ENCODE results near the gene IL11. TPM values are rescaled to one million over a fixed set of nuclear protein-coding genes. Genes with fewer than 3 reads are reported as not detected.

Gene IL11
- total and polyA plus RNA-seq, 2 of the 13 experiments (the other 11 are each of a cell fraction or from before 2014, with no cell fraction given) = 2.5 to 2.9 TPM

GRCh38 chr19:55385724-55386492 is 15.6 kb upstream of the IL11 start, which contains the start of gene RPL28 (continued):
- TF ChIP-seq, protein P1, sequence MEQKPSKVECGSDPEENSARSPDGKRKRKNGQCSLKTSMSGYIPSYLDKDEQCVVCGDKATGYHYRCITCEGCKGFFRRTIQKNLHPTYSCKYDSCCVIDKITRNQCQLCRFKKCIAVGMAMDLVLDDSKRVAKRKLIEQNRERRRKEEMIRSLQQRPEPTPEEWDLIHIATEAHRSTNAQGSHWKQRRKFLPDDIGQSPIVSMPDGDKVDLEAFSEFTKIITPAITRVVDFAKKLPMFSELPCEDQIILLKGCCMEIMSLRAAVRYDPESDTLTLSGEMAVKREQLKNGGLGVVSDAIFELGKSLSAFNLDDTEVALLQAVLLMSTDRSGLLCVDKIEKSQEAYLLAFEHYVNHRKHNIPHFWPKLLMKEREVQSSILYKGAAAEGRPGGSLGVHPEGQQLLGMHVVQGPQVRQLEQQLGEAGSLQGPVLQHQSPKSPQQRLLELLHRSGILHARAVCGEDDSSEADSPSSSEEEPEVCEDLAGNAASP (CRISPR knock-in tag; IDR thresholded peaks at IDR 0.05; ENCODE audit: borderline replicate concordance) = peak; percentile 53
- no peak for TF ChIP-seq ZNF557 (CRISPR knock-in tag; IDR thresholded peaks at IDR 0.05)
- TF ChIP-seq FUBP1 (CRISPR knock-in tag; IDR thresholded peaks at IDR 0.05; ENCODE audit: borderline replicate concordance) = no peak
- TF ChIP-seq, protein P2, sequence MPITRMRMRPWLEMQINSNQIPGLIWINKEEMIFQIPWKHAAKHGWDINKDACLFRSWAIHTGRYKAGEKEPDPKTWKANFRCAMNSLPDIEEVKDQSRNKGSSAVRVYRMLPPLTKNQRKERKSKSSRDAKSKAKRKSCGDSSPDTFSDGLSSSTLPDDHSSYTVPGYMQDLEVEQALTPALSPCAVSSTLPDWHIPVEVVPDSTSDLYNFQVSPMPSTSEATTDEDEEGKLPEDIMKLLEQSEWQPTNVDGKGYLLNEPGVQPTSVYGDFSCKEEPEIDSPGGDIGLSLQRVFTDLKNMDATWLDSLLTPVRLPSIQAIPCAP (CRISPR knock-in tag; IDR thresholded peaks at IDR 0.05; ENCODE audit: low read depth) = no peak
- peak; percentile 74; the same call in 1 of the 2 replicates for TF ChIP-seq ZNF276 (CRISPR knock-in tag; IDR thresholded peaks at IDR 0.05; ENCODE audit: low read depth)
- peak; percentile 68 for TF ChIP-seq ZBTB25 (CRISPR knock-in tag; IDR thresholded peaks at IDR 0.05)
- no peak for TF ChIP-seq MIXL1 (CRISPR knock-in tag; IDR thresholded peaks at IDR 0.05)
- TF ChIP-seq ZNF678 (CRISPR knock-in tag; IDR thresholded peaks at IDR 0.05) = no peak
- no peak for TF ChIP-seq ZNF18 (CRISPR knock-in tag; IDR thresholded peaks at IDR 0.05; ENCODE audit: insufficient replicate concordance)
- TF ChIP-seq ZSCAN12 (CRISPR knock-in tag; IDR thresholded peaks at IDR 0.05) = no peak
- TF ChIP-seq ZNF614 (CRISPR knock-in tag; IDR thresholded peaks at IDR 0.05; ENCODE audit: borderline replicate concordance) = peak; percentile 81; the same call in 1 of the 2 replicates
- no peak for TF ChIP-seq ZNF441 (CRISPR knock-in tag; IDR thresholded peaks at IDR 0.05; ENCODE audit: borderline replicate concordance)
- no peak for TF ChIP-seq RBM22 (optimal IDR thresholded peaks at IDR 0.05; ENCODE audit: low read length)
- TF ChIP-seq BRD4 (CRISPR knock-in tag; IDR thresholded peaks at IDR 0.05) = peak; percentile 87
- no peak for TF ChIP-seq ZNF569 (CRISPR knock-in tag; IDR thresholded peaks at IDR 0.05; ENCODE audit: borderline replicate concordance)
- TF ChIP-seq ZNF205 (CRISPR knock-in tag; IDR thresholded peaks at IDR 0.05) = peak; percentile 77
- TF ChIP-seq ZBTB3 (CRISPR knock-in tag; IDR thresholded peaks at IDR 0.05; ENCODE audit: borderline replicate concordance, low read depth) = no peak
